Adrenal gland (tissue), 5 donors: Measurements from ENCODE around the gene CFAP99.

Source experiments
- POLR2A ChIP-seq, 2 donors: fragments of 450-650 bp; IDR thresholded peaks; one replicate each; pipeline ENCODE4 v1.6.1; 2017; ENCODE audit warnings: antibody characterized with exemption in 2 of 2, mild to moderate bottlenecking in 2 of 2, moderate library complexity in 1 of 2
- TF ChIP-seq, protein P1 (sequence below), 6 experiments: fragments of 450-650 bp in 4 of 6; fragments of 200-600 bp in 2 of 6; sonication (generic) in 1 of 6; IDR thresholded peaks; 1 replicate in 5 of 6; 2 replicates in 1 of 6; pipeline versions ENCODE4 v1.5.1 to v1.8.0; 2016 to 2021; ENCODE audit warnings: antibody characterized with exemption in 6 of 6, mild to moderate bottlenecking in 2 of 6, moderate library complexity in 1 of 6
- donor health status: DM: no; HTN: no; CAD: no.

DNA sequence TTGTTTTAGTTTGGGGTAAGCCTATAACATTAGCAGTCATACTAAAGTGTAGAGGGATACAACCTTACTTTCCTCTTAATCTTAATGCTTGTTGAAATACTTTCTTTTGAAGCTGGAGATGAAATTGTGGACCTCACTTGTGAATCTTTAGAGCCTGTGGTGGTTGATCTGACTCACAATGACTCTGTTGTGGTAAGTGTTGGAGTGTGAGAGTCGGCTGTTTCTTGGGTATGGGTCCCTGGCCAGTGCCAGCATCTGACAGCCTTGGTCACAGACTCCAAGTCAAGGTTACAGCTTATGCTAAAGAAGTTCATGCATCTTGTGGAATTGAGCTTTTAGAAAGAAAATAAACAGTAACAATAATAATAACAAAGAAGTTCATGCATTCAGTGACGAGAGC, 81.8 kb downstream of the CFAP99 start:
- TF ChIP-seq, protein P1, sequence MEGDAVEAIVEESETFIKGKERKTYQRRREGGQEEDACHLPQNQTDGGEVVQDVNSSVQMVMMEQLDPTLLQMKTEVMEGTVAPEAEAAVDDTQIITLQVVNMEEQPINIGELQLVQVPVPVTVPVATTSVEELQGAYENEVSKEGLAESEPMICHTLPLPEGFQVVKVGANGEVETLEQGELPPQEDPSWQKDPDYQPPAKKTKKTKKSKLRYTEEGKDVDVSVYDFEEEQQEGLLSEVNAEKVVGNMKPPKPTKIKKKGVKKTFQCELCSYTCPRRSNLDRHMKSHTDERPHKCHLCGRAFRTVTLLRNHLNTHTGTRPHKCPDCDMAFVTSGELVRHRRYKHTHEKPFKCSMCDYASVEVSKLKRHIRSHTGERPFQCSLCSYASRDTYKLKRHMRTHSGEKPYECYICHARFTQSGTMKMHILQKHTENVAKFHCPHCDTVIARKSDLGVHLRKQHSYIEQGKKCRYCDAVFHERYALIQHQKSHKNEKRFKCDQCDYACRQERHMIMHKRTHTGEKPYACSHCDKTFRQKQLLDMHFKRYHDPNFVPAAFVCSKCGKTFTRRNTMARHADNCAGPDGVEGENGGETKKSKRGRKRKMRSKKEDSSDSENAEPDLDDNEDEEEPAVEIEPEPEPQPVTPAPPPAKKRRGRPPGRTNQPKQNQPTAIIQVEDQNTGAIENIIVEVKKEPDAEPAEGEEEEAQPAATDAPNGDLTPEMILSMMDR (IDR thresholded peaks at IDR 0.05): no peak
- TF ChIP-seq POLR2A (IDR thresholded peaks at IDR 0.05): no peak
